ENCODE results near the gene CLASRP.

DNA sequence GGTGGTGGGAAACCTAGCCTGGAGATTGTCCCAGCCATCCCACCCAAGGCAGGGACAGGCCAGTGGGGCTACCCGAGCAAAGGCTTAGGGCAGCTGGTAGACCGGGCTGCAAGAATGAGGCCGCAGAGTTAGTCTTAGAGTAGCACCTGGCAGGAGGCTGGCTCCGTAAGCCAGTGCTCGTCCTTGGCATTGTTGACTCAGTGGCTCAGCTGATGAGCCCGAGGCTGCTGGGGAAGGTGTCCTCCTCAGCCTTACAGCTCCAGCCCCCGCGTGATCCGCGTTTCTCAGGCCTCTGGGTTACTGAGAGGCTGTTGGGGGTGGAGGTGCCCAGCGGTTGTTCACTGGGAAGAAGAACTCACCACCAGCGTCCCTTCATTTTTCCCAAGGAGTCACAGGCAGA is 78.8 kb downstream of the CLASRP start:
- no peak for TF ChIP-seq EZH2phosphoT487 (IDR thresholded peaks at IDR 0.05; ENCODE audit: low read length)
- TF ChIP-seq EZH2 (optimal IDR thresholded peaks at IDR 0.05; ENCODE audit: low read depth, low read length) = no peak
